Measurements from ENCODE around the gene TPSG1.
"Not testable (repeated sequence)": the region's sequence is repeated elsewhere in the genome, so short reads cannot be mapped to it uniquely, and the experiment has no call there.

TPSG1 gene

GRCh38 chr16:1256874-1257322 lies 31.8 kb upstream of the TPSG1 start:
- no peak for DNase-seq (ENCODE audit: low read depth)

GRCh38 chr16:1256296-1256873 lies 31.3 kb upstream of the TPSG1 start:
- not testable (repeated sequence) for DNase-seq (ENCODE audit: low read depth)

GRCh38 chr16:1255276-1256122 lies 30.4 kb upstream of the TPSG1 start, which contains the start of gene TPSD1:
Gene TPSD1 (plus strand): TSS chr16:1256069. CDS start chr16:1256281, 212 bp downstream.
- DNase-seq (ENCODE audit: low read depth) = not testable (repeated sequence)

GRCh38 chr16:1254821-1255220 lies 29.8 kb upstream of the TPSG1 start:
- not testable (repeated sequence) for DNase-seq (ENCODE audit: low read depth)

GRCh38 chr16:1253701-1254364 lies 28.8 kb upstream of the TPSG1 start:
- not testable (repeated sequence) for DNase-seq (ENCODE audit: low read depth)

- DNase-seq (ENCODE audit: low read depth) = not testable (repeated sequence)
Observed at GRCh38 chr16:1249031-1249755, 24.1 kb upstream of the TPSG1 start.

GRCh38 chr16:1247903-1248537 lies 23.0 kb upstream of the TPSG1 start:
- not testable (repeated sequence) for DNase-seq (ENCODE audit: low read depth)

GRCh38 chr16:1245452-1246020 lies 20.5 kb upstream of the TPSG1 start:
- no peak for DNase-seq (ENCODE audit: low read depth)

GRCh38 chr16:1244881-1245280 lies 19.8 kb upstream of the TPSG1 start:
- no peak for DNase-seq (ENCODE audit: low read depth)

GRCh38 chr16:1243907-1244850 lies 19.1 kb upstream of the TPSG1 start:
- not testable (repeated sequence) for DNase-seq (ENCODE audit: low read depth)

GRCh38 chr16:1243363-1243762 lies 18.3 kb upstream of the TPSG1 start:
- not testable (repeated sequence) for DNase-seq (ENCODE audit: low read depth)

GRCh38 chr16:1241081-1241480 lies 16.0 kb upstream of the TPSG1 start:
- DNase-seq (ENCODE audit: low read depth) = not testable (repeated sequence)

GRCh38 chr16:1240436-1240835 lies 15.4 kb upstream of the TPSG1 start, which contains the start of gene TPSAB1:
Gene TPSAB1 (plus strand): TSS chr16:1240705. CDS start chr16:1240939, 234 bp downstream.
- not testable (repeated sequence) for DNase-seq (ENCODE audit: low read depth)

GRCh38 chr16:1239575-1239974 lies 14.5 kb upstream of the TPSG1 start:
- not testable (repeated sequence) for DNase-seq (ENCODE audit: low read depth)

- DNase-seq (ENCODE audit: low read depth) = not testable (repeated sequence)
Observed at GRCh38 chr16:1238909-1239308, 13.8 kb upstream of the TPSG1 start.

GRCh38 chr16:1237990-1238389 lies 12.9 kb upstream of the TPSG1 start:
- DNase-seq (ENCODE audit: low read depth) = no peak

GRCh38 chr16:1236659-1237058 lies 11.6 kb upstream of the TPSG1 start:
- DNase-seq (ENCODE audit: low read depth) = not testable (repeated sequence)

GRCh38 chr16:1232049-1232748 lies 7.1 kb upstream of the TPSG1 start:
- not testable (repeated sequence) for DNase-seq (ENCODE audit: low read depth)

GRCh38 chr16:1231301-1231700 lies 6.2 kb upstream of the TPSG1 start:
- not testable (repeated sequence) for DNase-seq (ENCODE audit: low read depth)
